Measurements from ENCODE around the gene CDK4. TPM values are rescaled to one million over a fixed set of nuclear protein-coding genes. Genes with fewer than 3 reads are reported as not detected.

The CDK4 gene
- total RNA-seq, 1 experiment from 2014 or later = 218 TPM

- DNase-seq = no peak
- H3K27ac ChIP-seq (ENCODE audit: insufficient read length, low read depth, low read length) = no peak overlapping the region
- H3K9me3 Mint-ChIP-seq = no peaks in the 10 kb centered on the region
- no peak overlapping the region for H3K4ac ChIP-seq (ENCODE audit: low read depth, low read length)
- H3T11ph ChIP-seq (ENCODE audit: low read length) = no peak overlapping the region
- no peaks in the 10 kb centered on the region for H3K9me3 ChIP-seq (ENCODE audit: control insufficient read depth, low read depth, low read length)
- no peak overlapping the region for H3K4me3 Mint-ChIP-seq
- no peaks in the 10 kb centered on the region for H3K79me2 ChIP-seq (ENCODE audit: insufficient read depth, low read length)
- H2BK120ac ChIP-seq (ENCODE audit: low read depth, low read length, poor library complexity, severe bottlenecking) = no peak overlapping the region
- H3K36me3 Mint-ChIP-seq (ENCODE audit: insufficient read depth in 1 of 3, low read depth in 3 of 3) = peaks cover 16 to 52% (median 23%) of the 10 kb centered on the region in 3 experiments
- no peak overlapping the region for H3K14ac ChIP-seq (ENCODE audit: insufficient read depth, low read length)
- WGBS (ENCODE audit: extremely low coverage, insufficient read length, low lambda C conversion rate) = 100% methylated on average over 2 of the region's 22 CpGs
- H3K27ac Mint-ChIP-seq = no peak overlapping the region
- no peak overlapping the region for H2BK12ac ChIP-seq (ENCODE audit: insufficient read length, low read depth, low read length)
- no peak overlapping the region for H3K18ac ChIP-seq (ENCODE audit: insufficient read length, low read depth, low read length)
- 0 out of 2 replicates have a peak, but pooled peaks cover under 1% of the 10 kb centered on the region for H3K27me3 Mint-ChIP-seq (ENCODE audit: low read depth)
- no peak for TF ChIP-seq CTCF (conservative IDR thresholded peaks at IDR 0.05)
- no peak overlapping the region for H3K23ac ChIP-seq (ENCODE audit: insufficient read length, low read depth, low read length)
- H4K8ac ChIP-seq (replicated peaks; ENCODE audit: insufficient read length, low read depth, low read length) = no peak overlapping the region
- H3K27me3 ChIP-seq (ENCODE audit: insufficient read depth, low read length) = no peaks in the 10 kb centered on the region
- no peak overlapping the region for H2AFZ ChIP-seq (ENCODE audit: low read length)
- H3K4me1 Mint-ChIP-seq = no peaks in the 10 kb centered on the region; a peak in 1 of 4 replicates
- no peak overlapping the region for H3K56ac ChIP-seq (ENCODE audit: insufficient read length, low read depth, low read length)
- no peak overlapping the region for H2BK15ac ChIP-seq (ENCODE audit: low read depth, low read length)
- no peak overlapping the region for H4K5ac ChIP-seq (ENCODE audit: insufficient read length, low read depth, low read length)
- no peaks in the 10 kb centered on the region for H3K4me1 ChIP-seq (ENCODE audit: insufficient read depth, low read length)
- no peaks in the 10 kb centered on the region for H4K20me1 ChIP-seq (ENCODE audit: control insufficient read depth, insufficient read depth, insufficient read length)
- no peak overlapping the region for H2AK5ac ChIP-seq (ENCODE audit: insufficient read length, low read length)
- H3K23me2 ChIP-seq (ENCODE audit: insufficient read length, low read depth, low read length, poor library complexity, severe bottlenecking) = no peaks in the 10 kb centered on the region
- no peak overlapping the region for H3K9ac ChIP-seq (ENCODE audit: extremely low read depth, insufficient read length, low read length)
- no peaks in the 10 kb centered on the region for H3K79me1 ChIP-seq (ENCODE audit: insufficient read depth, low read depth, low read length, poor library complexity, severe bottlenecking)
- H3K4me2 ChIP-seq (ENCODE audit: insufficient read depth, insufficient read length, low read length) = no peak overlapping the region
- no peak overlapping the region for H2BK20ac ChIP-seq (ENCODE audit: low read depth, low read length, poor library complexity, severe bottlenecking)
- no peak overlapping the region for H4K91ac ChIP-seq (ENCODE audit: insufficient read length, low read depth, low read length)
- H2BK5ac ChIP-seq (ENCODE audit: insufficient read length, low read length) = no peak overlapping the region
Observed at GRCh38 chr12:57717846-57718640, 34.1 kb downstream of the CDK4 start.

All from H9 (cell line).